Spleen (tissue), 11 donors: ENCODE results near the gene ADAMTS12. TPM values are rescaled to one million over a fixed set of nuclear protein-coding genes. Genes with fewer than 3 reads are reported as not detected.

Experiments
- DNase-seq: peaks from one replicate; pipeline ENCODE4 v3.0.0-alpha.2; 2020
- H3K27ac ChIP-seq, 8 donors: fragments of 200-600 bp; sonication (generic) in 7 of 8; 1 replicate in 4 of 8; 2 replicates in 4 of 8; pipeline versions ENCODE4 v1.5.0 to v1.8.0; 2016 to 2021; ENCODE audit warnings: inconsistent platforms in 4 of 8, mild to moderate bottlenecking in 4 of 8, moderate library complexity in 1 of 8
- H3K27me3 ChIP-seq, 7 donors: fragments of 200-600 bp; sonication (generic) in 6 of 7; replicated peaks in 1 of 7; 1 replicate in 4 of 7; 2 replicates in 3 of 7; pipeline versions ENCODE4 v1.5.0 to v1.8.0; 2016 to 2021; ENCODE audit warnings: inconsistent platforms in 3 of 7, mild to moderate bottlenecking in 1 of 7
- H3K36me3 ChIP-seq, 6 donors: fragments of 200-600 bp; sonication (generic) in 5 of 6; 1 replicate in 4 of 6; 2 replicates in 2 of 6; pipeline versions ENCODE4 v1.5.0 to v1.8.0; 2016 to 2021; ENCODE audit warnings: inconsistent platforms in 2 of 6
- H3K4me1 ChIP-seq, 6 donors: fragments of 200-600 bp; sonication (generic) in 5 of 6; 1 replicate in 3 of 6; 2 replicates in 3 of 6; pipeline versions ENCODE4 v1.5.0 to v1.8.0; 2016 to 2021; ENCODE audit warnings: inconsistent platforms in 3 of 6
- H3K4me3 ChIP-seq, 8 donors: fragments of 200-600 bp; sonication (generic) in 7 of 8; 1 replicate in 4 of 8; 2 replicates in 4 of 8; pipeline versions ENCODE4 v1.5.0 to v1.8.0; 2016 to 2021; ENCODE audit warnings: inconsistent platforms in 4 of 8, mild to moderate bottlenecking in 4 of 8, moderate library complexity in 2 of 8
- H3K9me3 ChIP-seq, 8 donors: fragments of 200-600 bp; sonication (generic) in 7 of 8; 1 replicate in 4 of 8; 2 replicates in 4 of 8; pipeline versions ENCODE4 v1.5.0 to v1.8.0; 2016 to 2021; ENCODE audit warnings: inconsistent platforms in 4 of 8
- CTCF ChIP-seq, 11 experiments: fragments of 200-600 bp in 7 of 11; fragments of 450-650 bp in 4 of 11; sonication (generic) in 4 of 11; IDR thresholded peaks in 8 of 11; conservative IDR thresholded peaks in 3 of 11; 1 replicate in 7 of 11; 2 replicates in 4 of 11; pipeline versions ENCODE4 v1.4.0 to v1.8.0; 2016 to 2021; ENCODE audit warnings: antibody characterized with exemption in 11 of 11, inconsistent platforms in 4 of 11, mild to moderate bottlenecking in 1 of 11
- POLR2A ChIP-seq, 3 donors: fragments of 450-650 bp; IDR thresholded peaks; one replicate each; pipeline ENCODE4 v1.5.1; 2017; ENCODE audit warnings: antibody characterized with exemption in 3 of 3, mild to moderate bottlenecking in 1 of 3
- POLR2AphosphoS5 ChIP-seq, 3 donors: sonication (generic); formaldehyde crosslinking; IDR thresholded peaks; one replicate each; pipeline ENCODE4 v1.5.1; 2017; ENCODE audit warnings: antibody characterized with exemption in 3 of 3
- WGBS, 5 donors: extraction: QIAGEN DNeasy Blood & Tissue Kit in 3 of 5; methylation state at CpG; one replicate each; pipeline versions ENCODE4 v1.1.5 to v1.1.7; 2013 to 2018; 5-methylcytosine and 5-hydroxymethylcytosine counted together
- intact Hi-C: fragments of 100-400 bp; cut with DNase I; formaldehyde crosslinking; loops from one replicate; pipeline ENCODE4 v1.15.0; 2023; ENCODE audit warnings: low total_unique reads
- polyA plus RNA-seq, 3 donors: library from polyadenylated mRNA; stranded (reverse); fragments of 200-250 nt; gene quantifications; one replicate each; pipeline ENCODE4 v1.2.1, GENCODE V29; 2013
- total RNA-seq, 7 donors: library from RNA; depleted of rRNA in 3 of 7; stranded (reverse); fragments of >200 nt in 3 of 7; fragmentation: NEBNext Ultra II Directional in 4 of 7; extraction: Animal tissue kit (Norgen Biotek cat#: 25700) in 4 of 7; gene quantifications; one replicate each; pipeline versions ENCODE4 v1.1.0 to v1.2.1, GENCODE V29; 2016 to 2021
- donor health status: healthy with polysubstance abuse.
- donor health status: DM: no; HTN: no; CAD: no; lungs with moderate emphysema.
- donor health status: DM: no; HTN: no; CAD: no.
- donor health status: Bipolar disorder and iron deficiency.
- donor health status: healthy.
- donor health status: DM: no; HTN: no; CAD: no.
- donor health status: DM: yes; HTN: yes; CAD: no.

Gene ADAMTS12
- total and polyA plus RNA-seq, 10 donors: 0.07 to 4.3 (median 1.4) TPM

DNA sequence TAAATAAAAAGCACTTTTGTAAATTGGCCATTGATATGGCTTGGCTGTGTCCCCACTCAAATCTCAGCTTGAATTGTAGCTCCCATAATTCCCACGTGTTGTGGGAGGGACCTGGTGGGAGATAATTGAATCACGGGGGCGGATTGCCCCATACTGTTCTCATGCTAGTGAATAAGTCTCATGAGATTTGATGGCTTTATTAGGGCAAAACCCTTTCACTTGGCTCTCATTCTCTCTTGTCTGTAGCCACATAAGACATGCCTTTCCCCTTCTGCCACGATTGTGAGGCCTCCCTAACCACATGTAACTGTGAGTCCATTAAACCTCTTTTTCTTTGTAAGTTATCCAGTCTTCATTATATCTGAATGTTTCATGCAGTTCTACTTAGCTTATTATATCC, 297.8 kb downstream of the ADAMTS12 start:
- no peaks in the 10 kb centered on the region for H3K4me1 ChIP-seq
- WGBS, 5 donors: 70 to 85% (median 79%) methylated on average over 4 of the region's 4 CpGs
- DNase-seq: no peak
- H3K36me3 ChIP-seq: no peaks in the 10 kb centered on the region
- no peaks in the 10 kb centered on the region for H3K27me3 ChIP-seq
- TF ChIP-seq POLR2A (IDR thresholded peaks at IDR 0.05): no peak
- TF ChIP-seq POLR2AphosphoS5 (IDR thresholded peaks at IDR 0.05): no peak
- TF ChIP-seq CTCF (IDR thresholded peaks at IDR 0.05 in 8 of 11, conservative IDR thresholded peaks at IDR 0.05 in 3 of 11): no peak
- H3K27ac ChIP-seq: no peak overlapping the region
- intact Hi-C loops: no loop called here
- H3K4me3 ChIP-seq: no peak overlapping the region
- no peaks in the 10 kb centered on the region for H3K9me3 ChIP-seq

DNA sequence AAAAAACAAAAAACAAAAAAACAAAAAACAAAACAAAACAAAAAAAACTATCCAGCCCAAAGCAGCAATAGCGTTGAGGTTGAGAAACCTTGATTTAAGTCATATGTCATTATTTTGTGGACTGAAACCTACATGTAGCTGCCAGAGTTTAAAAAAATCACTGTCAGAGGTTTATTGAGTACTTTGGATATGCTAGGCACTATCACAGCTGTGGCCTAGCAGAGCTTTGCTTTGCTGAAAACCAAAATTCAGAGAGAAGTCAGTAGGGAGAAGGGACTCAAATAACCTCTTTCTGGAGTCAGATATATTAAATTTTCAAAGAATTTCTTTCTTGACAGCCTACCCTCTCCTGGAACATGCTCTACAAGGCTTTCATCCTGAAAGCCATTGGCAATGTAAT, 299.5 kb downstream of the ADAMTS12 start:
- intact Hi-C loops: no loop called here
- H3K36me3 ChIP-seq: no peaks in the 10 kb centered on the region
- TF ChIP-seq CTCF (IDR thresholded peaks at IDR 0.05 in 8 of 11, conservative IDR thresholded peaks at IDR 0.05 in 3 of 11) (no peak), POLR2AphosphoS5 (IDR thresholded peaks at IDR 0.05) (no peak), POLR2A (IDR thresholded peaks at IDR 0.05) (no peak)
- H3K4me3 ChIP-seq: no peak overlapping the region
- 85 to 100% (median 97%) methylated on average over 1 of the region's 1 CpG for WGBS, 5 donors
- H3K4me1 ChIP-seq: no peaks in the 10 kb centered on the region
- no peaks in the 10 kb centered on the region for H3K9me3 ChIP-seq
- no peaks in the 10 kb centered on the region for H3K27me3 ChIP-seq
- no peak for DNase-seq
- H3K27ac ChIP-seq: no peak overlapping the region

DNA sequence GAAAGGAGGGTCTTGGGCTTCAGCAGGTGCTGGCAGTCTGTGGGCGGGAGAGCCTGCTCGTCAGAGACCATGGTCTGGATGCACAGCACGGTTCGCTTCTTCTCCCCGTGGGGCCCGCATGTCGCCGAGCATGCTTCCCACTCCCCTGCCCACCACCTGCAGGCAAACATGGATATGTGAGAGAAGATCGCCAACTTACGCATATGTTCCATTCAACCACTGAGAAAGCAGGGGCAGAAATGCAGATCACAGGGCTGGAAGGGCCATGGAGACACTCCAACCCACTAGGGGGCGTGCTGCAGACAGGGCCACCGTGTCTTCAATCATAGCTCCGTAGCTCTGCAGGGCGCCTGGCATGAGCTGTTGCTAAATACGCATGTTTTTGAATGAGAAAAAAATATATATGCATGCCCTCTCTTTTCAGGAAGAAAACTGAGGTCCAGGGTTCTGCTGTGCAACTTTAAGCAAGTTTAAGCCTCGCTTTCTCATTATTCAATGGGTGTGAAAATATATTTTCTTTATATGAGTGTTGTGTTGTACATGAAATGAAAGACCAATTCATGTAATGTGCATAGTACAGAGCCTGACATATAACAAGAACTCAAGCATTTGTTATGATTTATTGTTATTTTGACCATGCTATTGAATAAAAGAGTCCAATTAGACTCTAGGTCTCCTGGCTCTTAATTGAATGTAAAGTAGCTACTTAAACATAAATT, 303.0 kb downstream of the ADAMTS12 start:
- no peak for DNase-seq
- TF ChIP-seq POLR2AphosphoS5 (IDR thresholded peaks at IDR 0.05): no peak
- peak in 8 of 11 experiments; percentile 17 to 62 (median 52) for TF ChIP-seq CTCF (IDR thresholded peaks at IDR 0.05 in 8 of 11, conservative IDR thresholded peaks at IDR 0.05 in 3 of 11)
- WGBS, 5 donors: 63 to 75% (median 69%) methylated on average over 16 of the region's 16 CpGs

GRCh38 chr5:33583332-33583731, 308.5 kb downstream of the ADAMTS12 start:
- Histone ChIP-seq H3K36me3 (no peaks in the 10 kb centered on the region), H3K27ac (no peak overlapping the region), H3K4me3 (no peak overlapping the region), H3K4me1 (no peaks in the 10 kb centered on the region), H3K27me3 (no peaks in the 10 kb centered on the region), H3K9me3 (peaks cover 0 to 8% (median 0%) of the 10 kb centered on the region in 8 donors)
- no peak for TF ChIP-seq CTCF (IDR thresholded peaks at IDR 0.05 in 8 of 11, conservative IDR thresholded peaks at IDR 0.05 in 3 of 11)
- no peak for TF ChIP-seq POLR2A (IDR thresholded peaks at IDR 0.05)
- TF ChIP-seq POLR2AphosphoS5 (IDR thresholded peaks at IDR 0.05): no peak
- WGBS, 5 donors: 61 to 70% (median 67%) methylated on average over 6 of the region's 6 CpGs
- DNase-seq: no peak
- intact Hi-C loops: no loop called here

More for the DNA sequence above, 303.0 kb downstream of the ADAMTS12 start:
- H3K27ac ChIP-seq: no peak overlapping the region
- no peaks in the 10 kb centered on the region for H3K27me3 ChIP-seq
- no peaks in the 10 kb centered on the region for H3K36me3 ChIP-seq
- no peaks in the 10 kb centered on the region for H3K4me1 ChIP-seq
- no peaks in the 10 kb centered on the region for H3K9me3 ChIP-seq
- intact Hi-C loops: no loop called here
- H3K4me3 ChIP-seq: no peak overlapping the region
